Gastrocnemius medialis (tissue), 4 donors: ENCODE data around the gene SLC24A4. TPM values are rescaled to one million over a fixed set of nuclear protein-coding genes. Genes with fewer than 3 reads are reported as not detected.

ENCODE experiments used
- ATAC-seq, 2 donors: fragments of 150-250 bp; one replicate each; pipeline ENCODE4 v1.9.1; 2016
- DNase-seq, 2 donors: peaks; one replicate each; pipeline ENCODE4 v3.0.0-alpha.2; 2019
- H3K27ac ChIP-seq, 4 donors: fragments of 200-600 bp; sonication (generic); 1 replicate in 1 of 4; 2 replicates in 3 of 4; pipeline ENCODE4 v1.5.1; 2016 to 2018; ENCODE audit warnings: mild to moderate bottlenecking in 2 of 4, moderate library complexity in 1 of 4
- H3K27me3 ChIP-seq, 3 donors: fragments of 200-600 bp; sonication (generic) in 2 of 3; 1 replicate in 1 of 3; 2 replicates in 2 of 3; pipeline versions ENCODE4 v1.5.1 to v1.6.0; 2016 to 2019; ENCODE audit warnings: mild to moderate bottlenecking in 1 of 3, moderate library complexity in 1 of 3
- H3K36me3 ChIP-seq, 2 donors: fragments of 200-600 bp; sonication (generic) in 1 of 2; one replicate each; pipeline ENCODE4 v1.5.1; 2017 to 2018
- H3K4me1 ChIP-seq, 2 donors: fragments of 200-600 bp; sonication (generic) in 1 of 2; one replicate each; pipeline ENCODE4 v1.5.1; 2016 to 2017; ENCODE audit warnings: mild to moderate bottlenecking in 2 of 2
- H3K4me3 ChIP-seq, 4 donors: fragments of 200-600 bp; sonication (generic) in 3 of 4; 1 replicate in 1 of 4; 2 replicates in 3 of 4; pipeline ENCODE4 v1.5.1; 2016 to 2019; ENCODE audit warnings: mild to moderate bottlenecking in 2 of 4
- H3K9me3 ChIP-seq, 3 donors: fragments of 200-600 bp; sonication (generic) in 2 of 3; 1 replicate in 1 of 3; 2 replicates in 2 of 3; pipeline ENCODE4 v1.5.1; 2016 to 2019
- POLR2A ChIP-seq, 2 donors: fragments of 450-650 bp; IDR thresholded peaks; one replicate each; pipeline ENCODE4 v1.6.1; 2017; ENCODE audit warnings: antibody characterized with exemption in 2 of 2, mild to moderate bottlenecking in 2 of 2, moderate library complexity in 2 of 2
- in situ Hi-C, 4 donors: fragments of 200-750 bp; cut with MboI; loops; one replicate each; pipeline versions ENCODE4 v1.15.0 to v1.8.0; 2017; ENCODE audit warnings: low sequenced_read_pairs in 4 of 4
- intact Hi-C: fragments of 100-400 bp; cut with DNase I; formaldehyde crosslinking; loops from one replicate; pipeline ENCODE4 v1.15.1; 2023; ENCODE audit warnings: low total_unique reads
- total RNA-seq, 4 donors: library from RNA; depleted of rRNA; stranded (reverse); fragments of >200 nt; gene quantifications; one replicate each; pipeline versions ENCODE4 v1.1.0 to v1.2.3, GENCODE V29; 2016
- TF ChIP-seq, protein P1 (sequence below), 5 experiments: fragments of 450-650 bp in 3 of 5; fragments of 200-600 bp in 2 of 5; sonication (generic) in 2 of 5; IDR thresholded peaks in 4 of 5; conservative IDR thresholded peaks in 1 of 5; 1 replicate in 4 of 5; 2 replicates in 1 of 5; pipeline ENCODE4 v1.5.1; 2016 to 2019; ENCODE audit warnings: antibody characterized with exemption in 5 of 5, mild to moderate bottlenecking in 3 of 5, moderate library complexity in 3 of 5

The SLC24A4 gene
- total RNA-seq, 4 donors from 2014 or later = 0.07 to 0.76 (median 0.50) TPM

DNA sequence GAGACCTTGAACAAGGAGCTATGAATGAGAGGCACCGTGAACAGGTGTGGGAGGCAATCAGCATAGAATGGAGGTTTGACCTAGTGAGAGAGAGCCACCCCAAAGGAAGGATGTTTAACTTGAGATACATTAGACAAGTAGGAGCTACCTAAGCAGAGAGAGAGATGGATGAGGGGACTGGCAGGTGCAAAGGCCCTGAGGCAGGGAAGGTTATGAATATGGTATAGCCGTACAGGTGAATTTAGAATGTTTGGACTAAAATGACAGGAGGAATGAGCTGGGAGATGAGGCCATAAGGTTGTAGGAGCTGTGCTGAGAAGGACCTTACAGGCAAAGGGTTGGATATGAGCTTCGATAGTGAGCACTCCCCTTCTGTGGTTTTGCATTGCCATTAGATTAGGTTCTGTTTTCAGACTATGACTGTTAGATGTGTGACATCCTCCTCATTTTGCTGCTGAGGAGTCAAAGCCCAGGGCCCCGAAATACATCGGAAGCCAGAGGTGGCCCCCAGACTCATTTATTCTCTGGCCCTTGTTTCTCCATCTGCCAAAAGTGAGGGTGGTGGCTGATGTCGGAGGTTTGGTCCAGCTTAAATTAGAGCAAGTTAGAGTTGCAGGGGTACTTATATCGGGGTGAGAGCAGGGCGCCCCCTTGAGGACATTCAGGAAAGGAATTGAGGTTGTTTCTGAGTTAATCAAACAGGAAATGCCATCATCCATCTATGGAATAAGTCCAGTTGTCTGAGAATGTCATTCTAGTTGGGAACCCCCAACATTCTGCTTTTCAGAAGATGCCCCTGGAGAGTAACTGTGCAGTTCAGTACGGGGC is 29.4 kb downstream of the SLC24A4 start:
- ATAC-seq (no peak), DNase-seq (no peak)
- Histone ChIP-seq H3K4me3 (no peak overlapping the region), H3K27ac (no peak overlapping the region), H3K9me3 (no peaks in the 10 kb centered on the region), H3K36me3 (no peaks in the 10 kb centered on the region), H3K27me3 (no peaks in the 10 kb centered on the region), H3K4me1 (no peaks in the 10 kb centered on the region)
- TF ChIP-seq, protein P1, sequence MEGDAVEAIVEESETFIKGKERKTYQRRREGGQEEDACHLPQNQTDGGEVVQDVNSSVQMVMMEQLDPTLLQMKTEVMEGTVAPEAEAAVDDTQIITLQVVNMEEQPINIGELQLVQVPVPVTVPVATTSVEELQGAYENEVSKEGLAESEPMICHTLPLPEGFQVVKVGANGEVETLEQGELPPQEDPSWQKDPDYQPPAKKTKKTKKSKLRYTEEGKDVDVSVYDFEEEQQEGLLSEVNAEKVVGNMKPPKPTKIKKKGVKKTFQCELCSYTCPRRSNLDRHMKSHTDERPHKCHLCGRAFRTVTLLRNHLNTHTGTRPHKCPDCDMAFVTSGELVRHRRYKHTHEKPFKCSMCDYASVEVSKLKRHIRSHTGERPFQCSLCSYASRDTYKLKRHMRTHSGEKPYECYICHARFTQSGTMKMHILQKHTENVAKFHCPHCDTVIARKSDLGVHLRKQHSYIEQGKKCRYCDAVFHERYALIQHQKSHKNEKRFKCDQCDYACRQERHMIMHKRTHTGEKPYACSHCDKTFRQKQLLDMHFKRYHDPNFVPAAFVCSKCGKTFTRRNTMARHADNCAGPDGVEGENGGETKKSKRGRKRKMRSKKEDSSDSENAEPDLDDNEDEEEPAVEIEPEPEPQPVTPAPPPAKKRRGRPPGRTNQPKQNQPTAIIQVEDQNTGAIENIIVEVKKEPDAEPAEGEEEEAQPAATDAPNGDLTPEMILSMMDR (IDR thresholded peaks at IDR 0.05 in 4 of 5, conservative IDR thresholded peaks at IDR 0.05 in 1 of 5) = peak in 1 of 5 experiments; percentile 15
- TF ChIP-seq POLR2A (IDR thresholded peaks at IDR 0.05) = no peak
- in situ Hi-C loops = no loop called here
- intact Hi-C loops = no loop called here

DNA sequence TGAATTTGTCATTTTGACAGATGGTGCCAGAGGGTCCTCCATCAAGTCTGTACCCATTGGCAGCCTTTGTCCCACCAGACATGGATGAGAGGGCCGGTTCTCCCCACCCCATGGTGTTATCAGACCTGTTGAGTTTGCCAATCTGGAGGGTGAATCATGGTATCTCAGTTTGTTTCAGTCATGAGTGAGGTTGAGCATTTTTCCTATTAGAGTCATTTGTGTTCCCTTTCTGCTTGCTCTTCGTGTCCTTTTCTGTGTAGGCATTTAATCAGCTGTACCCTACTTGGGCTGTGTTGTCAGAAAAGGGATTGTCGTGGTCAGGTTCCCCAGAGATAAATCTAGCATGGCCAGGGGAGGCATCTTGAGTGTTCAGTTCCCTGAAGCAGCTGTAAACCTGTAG is 30.5 kb downstream of the SLC24A4 start:
- in situ Hi-C loops = no loop called here

DNA sequence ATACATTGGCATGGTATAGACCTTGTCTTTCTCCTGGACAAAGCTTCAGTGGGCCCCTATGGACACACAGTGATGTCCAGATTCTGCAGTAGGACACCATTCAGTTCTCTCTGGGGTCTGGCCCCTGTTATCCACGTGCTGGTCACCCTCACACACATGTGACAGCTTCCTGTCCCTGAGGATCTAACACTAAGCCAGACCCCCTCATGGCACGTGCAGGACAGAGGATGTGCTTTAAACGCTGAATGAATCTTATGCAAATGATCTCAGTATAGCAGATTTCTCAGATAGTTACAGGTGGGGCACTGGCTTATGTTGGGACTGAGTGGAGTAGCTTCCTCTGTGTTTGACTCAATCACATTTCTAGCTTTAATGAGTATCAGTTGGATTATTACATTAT is 33.7 kb downstream of the SLC24A4 start:
- DNase-seq = no peak
- Histone ChIP-seq H3K4me3 (no peak overlapping the region), H3K36me3 (no peaks in the 10 kb centered on the region), H3K4me1 (no peaks in the 10 kb centered on the region), H3K27me3 (no peaks in the 10 kb centered on the region), H3K27ac (no peak overlapping the region), H3K9me3 (no peaks in the 10 kb centered on the region)
- in situ Hi-C loops = no loop called here
- TF ChIP-seq, protein P1 (IDR thresholded peaks at IDR 0.05 in 4 of 5, conservative IDR thresholded peaks at IDR 0.05 in 1 of 5) = no peak
- no peak for TF ChIP-seq POLR2A (IDR thresholded peaks at IDR 0.05)
- no peak for ATAC-seq
- intact Hi-C loops = no loop called here

More for the DNA sequence above, 30.5 kb downstream of the SLC24A4 start:
- ATAC-seq = no peak
- Histone ChIP-seq H3K4me1 (no peaks in the 10 kb centered on the region), H3K36me3 (no peaks in the 10 kb centered on the region), H3K9me3 (no peaks in the 10 kb centered on the region), H3K27ac (no peak overlapping the region), H3K4me3 (no peak overlapping the region), H3K27me3 (no peaks in the 10 kb centered on the region)
- TF ChIP-seq POLR2A (IDR thresholded peaks at IDR 0.05) = no peak
- TF ChIP-seq, protein P1 (IDR thresholded peaks at IDR 0.05 in 4 of 5, conservative IDR thresholded peaks at IDR 0.05 in 1 of 5) = no peak
- no peak for DNase-seq
- intact Hi-C loops = no loop called here

DNA sequence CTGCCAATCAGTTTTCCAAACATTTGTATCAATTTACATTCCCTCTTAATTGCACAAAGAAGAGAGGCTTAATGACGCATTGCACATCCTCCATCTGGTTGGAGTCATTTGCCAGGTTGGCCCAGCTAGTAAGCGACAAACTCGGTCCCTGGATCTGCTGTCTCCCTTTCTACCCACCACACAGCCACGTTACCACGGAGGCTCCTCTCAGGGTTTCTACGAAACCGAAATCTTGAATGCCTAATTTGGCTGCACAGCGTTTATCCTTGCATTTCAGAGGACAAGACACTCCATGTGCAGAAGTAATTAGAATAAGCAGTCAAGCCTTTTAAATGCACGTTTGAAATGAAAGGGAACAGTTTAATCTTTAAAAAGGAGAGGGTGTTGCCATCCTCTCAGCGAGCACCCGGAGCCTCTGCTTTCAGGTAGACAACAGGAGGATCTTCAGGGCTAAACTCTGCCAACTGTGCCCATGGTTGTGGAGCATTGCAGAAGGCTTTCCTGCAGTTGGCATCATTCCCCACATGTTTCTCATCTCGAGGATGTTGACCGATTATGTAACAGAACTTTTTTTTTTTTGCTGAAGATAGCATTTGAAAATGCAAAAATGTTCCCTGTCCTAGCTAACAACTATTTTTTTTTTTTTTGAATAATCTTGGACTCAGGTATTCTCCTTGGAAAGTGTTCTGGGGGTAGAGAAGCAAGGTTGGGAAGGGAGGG is 37.8 kb downstream of the SLC24A4 start:
- Histone ChIP-seq H3K9me3 (no peaks in the 10 kb centered on the region), H3K27me3 (peaks cover 0 to 2% (median 0%) of the 10 kb centered on the region in 3 donors), H3K4me3 (no peak overlapping the region), H3K4me1 (no peaks in the 10 kb centered on the region), H3K36me3 (no peaks in the 10 kb centered on the region), H3K27ac (no peak overlapping the region)
- no peak for DNase-seq
- intact Hi-C loops (no loop called here), in situ Hi-C loops (no loop called here)
- TF ChIP-seq, protein P1 (IDR thresholded peaks at IDR 0.05 in 4 of 5, conservative IDR thresholded peaks at IDR 0.05 in 1 of 5) = no peak
- no peak for TF ChIP-seq POLR2A (IDR thresholded peaks at IDR 0.05)
- no peak for ATAC-seq
